Upper lobe of left lung (tissue), 4 donors: ENCODE results near the gene ACTRT2.

Experiments
- EP300 ChIP-seq, 4 donors: sonication (generic); formaldehyde crosslinking; IDR thresholded peaks; one replicate each; pipeline ENCODE4 v1.5.1; 2017; ENCODE audit warnings: antibody characterized with exemption in 4 of 4, control low read depth in 2 of 4
- POLR2A ChIP-seq, 4 donors: fragments of 450-650 bp; IDR thresholded peaks; one replicate each; pipeline ENCODE4 v1.5.1; 2016 to 2017; ENCODE audit warnings: antibody characterized with exemption in 4 of 4, mild to moderate bottlenecking in 2 of 4
- POLR2AphosphoS5 ChIP-seq, 2 donors: sonication (generic); formaldehyde crosslinking; IDR thresholded peaks; one replicate each; pipeline ENCODE4 v1.5.1; 2017; ENCODE audit warnings: antibody characterized with exemption in 2 of 2
- TF ChIP-seq, protein P1 (sequence below), 6 experiments: fragments of 450-650 bp in 4 of 6; fragments of 200-600 bp in 2 of 6; sonication (generic) in 2 of 6; IDR thresholded peaks; one replicate each; pipeline ENCODE4 v1.5.1; 2016 to 2019; ENCODE audit warnings: antibody characterized with exemption in 6 of 6

DNA sequence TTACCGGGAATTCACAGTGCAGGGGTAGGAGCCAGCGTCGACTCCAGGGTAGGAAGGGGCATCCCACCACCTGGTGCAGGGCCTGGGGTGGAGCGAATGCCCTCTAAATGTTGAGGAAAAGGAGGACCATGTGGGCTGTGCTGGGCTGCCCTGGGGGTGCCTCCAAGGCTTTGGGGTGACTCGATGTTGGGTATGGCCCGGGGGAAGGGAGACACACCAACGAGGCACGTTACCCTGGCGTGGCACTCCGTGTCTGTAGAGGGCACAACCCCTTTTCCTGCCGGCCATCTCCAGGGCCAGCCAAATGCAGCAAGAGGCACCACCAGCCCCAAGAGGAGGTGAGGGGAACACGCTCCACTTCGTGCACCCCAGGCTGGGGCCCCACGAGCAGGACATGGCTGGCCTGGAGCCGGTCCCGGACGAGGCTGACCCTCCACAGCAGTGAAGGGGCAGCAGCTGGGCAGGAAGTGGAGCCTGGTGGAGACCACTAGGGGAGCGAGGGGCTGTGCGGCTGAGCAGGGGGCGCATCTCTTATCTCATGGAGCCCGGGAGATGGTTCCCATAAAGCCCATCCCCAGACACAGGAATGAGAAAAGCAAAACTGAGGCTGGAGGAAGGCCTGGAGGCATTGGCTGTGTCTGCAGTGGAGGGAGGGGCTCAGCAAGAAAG is 11.2 kb downstream of the ACTRT2 start:
- TF ChIP-seq POLR2A (IDR thresholded peaks at IDR 0.05) (no peak), POLR2AphosphoS5 (IDR thresholded peaks at IDR 0.05) (no peak), EP300 (IDR thresholded peaks at IDR 0.05) (no peak)
- TF ChIP-seq, protein P1, sequence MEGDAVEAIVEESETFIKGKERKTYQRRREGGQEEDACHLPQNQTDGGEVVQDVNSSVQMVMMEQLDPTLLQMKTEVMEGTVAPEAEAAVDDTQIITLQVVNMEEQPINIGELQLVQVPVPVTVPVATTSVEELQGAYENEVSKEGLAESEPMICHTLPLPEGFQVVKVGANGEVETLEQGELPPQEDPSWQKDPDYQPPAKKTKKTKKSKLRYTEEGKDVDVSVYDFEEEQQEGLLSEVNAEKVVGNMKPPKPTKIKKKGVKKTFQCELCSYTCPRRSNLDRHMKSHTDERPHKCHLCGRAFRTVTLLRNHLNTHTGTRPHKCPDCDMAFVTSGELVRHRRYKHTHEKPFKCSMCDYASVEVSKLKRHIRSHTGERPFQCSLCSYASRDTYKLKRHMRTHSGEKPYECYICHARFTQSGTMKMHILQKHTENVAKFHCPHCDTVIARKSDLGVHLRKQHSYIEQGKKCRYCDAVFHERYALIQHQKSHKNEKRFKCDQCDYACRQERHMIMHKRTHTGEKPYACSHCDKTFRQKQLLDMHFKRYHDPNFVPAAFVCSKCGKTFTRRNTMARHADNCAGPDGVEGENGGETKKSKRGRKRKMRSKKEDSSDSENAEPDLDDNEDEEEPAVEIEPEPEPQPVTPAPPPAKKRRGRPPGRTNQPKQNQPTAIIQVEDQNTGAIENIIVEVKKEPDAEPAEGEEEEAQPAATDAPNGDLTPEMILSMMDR (IDR thresholded peaks at IDR 0.05): no peak
